GM12878 (cell line): ENCODE data around the gene PPP1R14D. TPM values are rescaled to one million over a fixed set of nuclear protein-coding genes. Genes with fewer than 3 reads are reported as not detected.

Experiments
- ATAC-seq: fragments of 200-7000 bp; cut with Tn5 transposase; 3 replicates; pipeline ENCODE4 v1.9.1; 2020; ENCODE audit warnings: mild to moderate bottlenecking, moderate library complexity
- BruUV-seq: library from RNA; stranded (reverse); fragments of 400-500 nt; replicated peaks from 2 replicates; lab custom pipeline; 2021; lab: Mats Ljungman, UMichigan
- CTCF ChIA-PET: fragments of 300-600 bp; sonication (Branson Sonifier 250); formaldehyde crosslinking; extraction: SDS; loops from one replicate; lab custom pipeline; 2021; ENCODE audit warnings: inconsistent platforms; lab: Yijun Ruan, JAX
- POLR2A ChIA-PET: fragments of 350-600 bp; formaldehyde crosslinking; extraction: SDS; loops from one replicate; lab custom pipeline; 2021; ENCODE audit warnings: inconsistent platforms; lab: Charles Lee
- RAD21 ChIA-PET: fragments of 300-600 bp; sonication (Branson Sonifier 250); formaldehyde crosslinking; loops from one replicate; lab custom pipeline; 2023; ENCODE audit warnings: antibody characterized with exemption; ENCODE audit not compliant: unreplicated experiment; lab: Charles Lee
- SMC1A ChIA-PET: fragments of 300-600 bp; sonication (Branson Sonifier 250); formaldehyde crosslinking; loops from one replicate; lab custom pipeline; 2023; ENCODE audit not compliant: unreplicated experiment, uncharacterized antibody; lab: Charles Lee
- DNase-seq: peaks from one replicate; pipeline ENCODE4 v3.0.0-alpha.2; 2011; ENCODE audit warnings: low read depth, low spot score
- FAIRE-seq: peaks from 3 replicates; lab custom pipeline; 2011; peaks lifted over from hg19 to GRCh38; lab: Jason Lieb, UNC
- H2AFZ ChIP-seq: 2 replicates; pipeline ENCODE4 v1.6.0; 2011; ENCODE audit warnings: low read depth, low read length, control low read depth; ENCODE audit not compliant: control insufficient read depth
- H3K27ac ChIP-seq: 2 replicates; pipeline ENCODE4 v1.5.1; 2011; ENCODE audit warnings: control low read depth; ENCODE audit not compliant: control insufficient read depth, insufficient read depth
- H3K27me3 ChIP-seq, 2 experiments: replicated peaks in 1 of 2; 2 replicates each; pipeline versions ENCODE4 v1.6.0 to v1.6.1; 2011; ENCODE audit warnings: low read length in 1 of 2; ENCODE audit not compliant: control insufficient read depth in 2 of 2, insufficient read depth in 2 of 2
- H3K36me3 ChIP-seq, 2 experiments: 2 replicates each; pipeline ENCODE4 v1.5.1; 2011; ENCODE audit warnings: low read length in 1 of 2; ENCODE audit not compliant: control insufficient read depth in 2 of 2, insufficient read depth in 2 of 2
- H3K4me1 ChIP-seq: 2 replicates; pipeline ENCODE4 v1.6.1; 2011; ENCODE audit warnings: mild to moderate bottlenecking, low read length, moderate library complexity, mixed read lengths; ENCODE audit not compliant: control insufficient read depth, insufficient read depth
- H3K4me2 ChIP-seq: 2 replicates; pipeline ENCODE4 v1.6.0; 2011; ENCODE audit warnings: control low read depth; ENCODE audit not compliant: control insufficient read depth, insufficient read depth
- H3K4me3 ChIP-seq: fragments of 200-600 bp; sonication (generic); 2 replicates; pipeline ENCODE4 v1.5.1; 2016
- H3K79me2 ChIP-seq: 2 replicates; pipeline ENCODE4 v1.6.0; 2011; ENCODE audit warnings: low read length; ENCODE audit not compliant: control insufficient read depth, insufficient read depth
- H3K9ac ChIP-seq: 2 replicates; pipeline ENCODE4 v1.8.0; 2011; ENCODE audit warnings: low read length, control low read depth, mixed read lengths; ENCODE audit not compliant: control insufficient read depth, insufficient read depth
- H3K9me3 ChIP-seq: replicated peaks from 3 replicates; pipeline ENCODE4 v1.5.1; 2011; ENCODE audit warnings: mild to moderate bottlenecking, low read length; ENCODE audit not compliant: control insufficient read depth, insufficient read depth
- H4K20me1 ChIP-seq: 2 replicates; pipeline ENCODE4 v1.6.0; 2011; ENCODE audit not compliant: control insufficient read depth, insufficient read depth
- HDGF ChIP-seq: fragments of 450-650 bp; IDR thresholded peaks from 2 replicates; pipeline ENCODE4 v1.6.1; 2016; ENCODE audit warnings: antibody characterized with exemption
- MTA3 ChIP-seq: IDR thresholded peaks from 2 replicates; pipeline ENCODE4 v1.6.1; 2012; ENCODE audit warnings: low read length, inconsistent platforms, borderline replicate concordance
- NR2F1 ChIP-seq: fragments of 450-650 bp; conservative IDR thresholded peaks from 2 replicates; pipeline ENCODE4 v1.6.1; 2017; ENCODE audit warnings: mild to moderate bottlenecking
- REST ChIP-seq: IDR thresholded peaks from 2 replicates; pipeline ENCODE4 v1.6.1; 2012; ENCODE audit warnings: mild to moderate bottlenecking, low read depth, low read length
- SPI1 ChIP-seq: IDR thresholded peaks from 2 replicates; pipeline ENCODE4 v1.6.1; 2011; ENCODE audit warnings: low read depth, mild to moderate bottlenecking, low read length, moderate library complexity, borderline replicate concordance; ENCODE audit not compliant: insufficient read depth
- SREBF2 ChIP-seq: IDR thresholded peaks from 2 replicates; pipeline ENCODE4 v1.6.1; 2012; ENCODE audit warnings: mild to moderate bottlenecking, low read length
- USF2 ChIP-seq: IDR thresholded peaks from 2 replicates; pipeline ENCODE4 v1.6.1; 2011; ENCODE audit warnings: low read depth, low read length, improper control_type of control experiment, borderline replicate concordance
- ZNF274 ChIP-seq: IDR thresholded peaks from one replicate; pipeline ENCODE4 v1.8.0; 2011; ENCODE audit not compliant: insufficient read length, insufficient read depth
- WGBS: methylation state at CpG from one replicate; pipeline ENCODE4 v1.1.6; 2016; ENCODE audit warnings: low lambda C conversion rate; ENCODE audit not compliant: insufficient replicate concordance, insufficient coverage; ENCODE audit errors: missing lambda C conversion rate; 5-methylcytosine and 5-hydroxymethylcytosine counted together
- in situ Hi-C: fragments of 300-500 bp; cut with MboI; formaldehyde crosslinking; loops from 9 replicates; pipeline ENCODE4 v1.14.3; 2018; ENCODE audit warnings: mixed read lengths
- intact Hi-C: fragments of 100-400 bp; cut with micrococcal nuclease; formaldehyde crosslinking; loops from one replicate; pipeline ENCODE4 v1.14.2; 2022; ENCODE audit not compliant: unreplicated experiment
- polyA plus RNA-seq, 11 experiments: library from polyadenylated mRNA; depleted of rRNA in 4 of 11; unstranded in 6 of 11; stranded (reverse) in 5 of 11; fragments of >200 nt; fragmentation: Nextera tagmentation in 4 of 11; fragmentation: Illumina TruSeq in 1 of 11; extraction: Ambion mirVana in 4 of 11; extraction: Trizol in 1 of 11; gene quantifications; 1 replicate in 1 of 11; 2 replicates in 10 of 11; pipeline versions ENCODE4 v1.2.1 to v1.2.3, GENCODE V29; 2011 to 2016; ENCODE audit warnings: inconsistent platforms in 2 of 11, missing spikeins in 2 of 11, low read depth in 1 of 11
- total RNA-seq, 4 experiments: library from RNA; depleted of rRNA in 3 of 4; stranded (reverse); fragments of >200 nt in 3 of 4; fragmentation: Illumina TruSeq in 1 of 4; extraction: Trizol in 1 of 4; gene quantifications; 2 replicates each; pipeline versions ENCODE4 v1.2.1 to v1.2.3, GENCODE V29; 2013 to 2021

Gene PPP1R14D
- total and polyA plus RNA-seq, 10 of the 15 experiments (the other 5 are each of a cell fraction or from before 2014, with no cell fraction given): 0.10 TPM; not detected in 9

- TF ChIP-seq USF2 (no peak), NR2F1 (no peak), SPI1 (no peak), SREBF2 (no peak), REST (no peak)
Measured at GRCh38 chr15:40832903-40833302, 4.4 kb upstream of the PPP1R14D start (continued).

GRCh38 chr15:40831861-40832260 is 3.4 kb upstream of the PPP1R14D start:
- 0% methylated on average over 1 of the region's 1 CpG for WGBS

More at GRCh38 chr15:40831861-40832260, 3.4 kb upstream of the PPP1R14D start:
- intact Hi-C loops: no loop called here
- Histone ChIP-seq H2AFZ (no peak overlapping the region), H3K4me3 (no peak overlapping the region), H3K4me1 (no peaks in the 10 kb centered on the region), H3K27ac (no peak overlapping the region), H3K79me2 (no peaks in the 10 kb centered on the region), H4K20me1 (no peaks in the 10 kb centered on the region), H3K27me3 (no peaks in the 10 kb centered on the region), H3K9me3 (no peaks in the 10 kb centered on the region), H3K4me2 (no peak overlapping the region), H3K9ac (no peak overlapping the region), H3K36me3 (no peaks in the 10 kb centered on the region)
- in situ Hi-C loops: no loop called here
- no peak for TF ChIP-seq SPI1
- no peak for TF ChIP-seq ZNF274
- no peak for TF ChIP-seq HDGF
- TF ChIP-seq MTA3: no peak
- ChIA-PET CTCF (no interaction called here), RAD21 (no interaction called here), POLR2A (interaction anchor here (1.0 kb wide), 1 partner anchor 66 kb away, joined by 3 read pairs; no protein-coding TSS in a partner anchor), SMC1A (no interaction called here)
- no TSS peak for BruUV-seq
- ATAC-seq (no peak), DNase-seq (no peak), FAIRE-seq (no peak)
